ENCODE data around the gene DPY19L1. TPM values are rescaled to one million over a fixed set of nuclear protein-coding genes. Genes with fewer than 3 reads are reported as not detected.
"Not testable (repeated sequence)": the region's sequence is repeated elsewhere in the genome, so short reads cannot be mapped to it uniquely, and the experiment has no call there.

Gene DPY19L1
- total RNA-seq, 1 donor from 2014 or later: 13.9 TPM

DNA sequence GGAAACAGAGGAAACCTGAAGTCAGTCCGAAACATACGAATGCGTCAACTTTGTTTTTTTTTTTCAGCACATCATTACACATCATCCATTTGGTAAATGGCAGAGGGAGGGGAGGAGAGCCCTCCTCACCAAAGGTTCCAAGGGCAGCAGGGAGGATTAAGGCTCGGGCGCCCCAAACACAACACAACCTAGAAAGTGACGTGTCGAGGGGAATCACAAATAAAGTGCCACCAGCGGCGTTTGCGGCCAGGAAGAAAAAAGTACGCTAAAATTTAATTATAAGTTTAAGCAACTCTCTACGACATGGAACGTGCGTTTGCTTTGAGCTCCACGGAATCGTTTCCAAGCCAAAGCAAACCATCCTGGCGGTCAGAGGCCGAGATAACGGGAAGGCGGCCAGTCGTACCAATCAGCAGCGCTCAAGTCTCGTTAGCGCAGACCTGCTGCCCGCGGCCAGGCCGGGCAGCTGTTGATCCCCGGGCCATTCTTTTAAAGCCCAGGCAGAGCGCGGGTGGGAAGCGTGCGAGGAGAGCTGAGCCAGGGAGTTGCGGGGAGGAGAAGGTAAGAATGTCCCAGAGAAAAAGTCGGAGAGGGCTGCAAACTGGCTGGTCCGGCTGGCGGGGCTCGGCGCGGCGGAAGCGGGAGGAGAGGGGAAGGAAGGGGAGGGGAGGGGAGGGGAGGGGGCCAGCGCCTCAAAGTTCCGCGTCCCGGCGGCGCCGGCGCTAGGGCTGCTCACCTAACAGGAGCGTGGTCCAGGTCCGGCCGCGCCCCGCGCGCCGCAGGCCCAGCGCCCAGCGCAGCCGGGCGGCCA lies 719 bp downstream of the DPY19L1 start:
- intact Hi-C loops (cut with micrococcal nuclease): loop anchor here (1.0 to 10.0 kb wide), 7 partner anchors 44 to 2002 kb away; partner anchors contain the start of genes BBS9, HERPUD2 and SEPTIN7

- intact Hi-C loops (cut with micrococcal nuclease): loop anchor here (1.0 to 10.0 kb wide), 3 partner anchors 211 to 2001 kb away; a partner anchor contains a TSS
Measured at GRCh38 chr7:35035511-35035961, 1.7 kb downstream of the DPY19L1 start.

DNA sequence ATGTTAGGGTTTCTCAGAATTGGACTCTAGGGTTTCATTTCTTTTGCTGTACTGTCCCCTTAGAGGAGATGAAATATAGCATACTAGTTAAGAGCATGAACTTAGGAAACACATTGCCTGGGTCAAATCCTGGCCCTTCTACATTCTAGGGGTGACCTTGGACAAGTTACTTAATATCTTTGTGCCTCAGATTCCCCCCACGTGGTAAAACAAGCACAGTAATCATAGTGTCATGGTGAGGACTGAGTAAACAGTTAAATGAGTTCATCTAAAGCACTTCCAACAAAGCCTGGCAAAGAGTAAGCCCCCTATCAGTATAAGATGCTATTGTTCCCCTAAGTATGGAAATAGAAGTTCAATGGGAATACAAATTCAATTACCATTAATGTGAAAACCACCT lies 5.1 kb downstream of the DPY19L1 start:
- intact Hi-C loops (cut with micrococcal nuclease): loop anchor here (10.0 kb wide), 1 partner anchor 1997 kb away; no protein-coding TSS in a partner anchor

DNA sequence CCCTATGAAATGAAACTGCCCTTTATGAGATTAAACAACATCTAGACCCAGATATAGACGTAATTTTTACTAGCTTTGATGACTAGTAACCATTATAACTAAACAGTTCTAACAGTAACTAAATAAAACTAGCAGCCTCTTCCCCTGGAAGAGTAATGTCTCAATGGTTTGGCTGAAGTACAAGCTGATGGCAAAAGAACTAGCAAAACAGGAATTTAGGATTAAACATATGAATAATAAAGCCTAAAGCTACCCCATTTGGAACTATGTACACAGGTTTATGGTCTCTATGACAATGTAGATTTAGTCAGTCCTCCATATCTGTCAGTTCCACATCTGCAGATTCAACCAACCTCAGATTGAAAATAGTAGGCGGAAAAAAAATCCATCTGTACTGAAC lies 6.4 kb downstream of the DPY19L1 start:
- intact Hi-C loops (cut with micrococcal nuclease): loop anchor here (10.0 kb wide), 1 partner anchor 1996 kb away; no protein-coding TSS in a partner anchor

DNA sequence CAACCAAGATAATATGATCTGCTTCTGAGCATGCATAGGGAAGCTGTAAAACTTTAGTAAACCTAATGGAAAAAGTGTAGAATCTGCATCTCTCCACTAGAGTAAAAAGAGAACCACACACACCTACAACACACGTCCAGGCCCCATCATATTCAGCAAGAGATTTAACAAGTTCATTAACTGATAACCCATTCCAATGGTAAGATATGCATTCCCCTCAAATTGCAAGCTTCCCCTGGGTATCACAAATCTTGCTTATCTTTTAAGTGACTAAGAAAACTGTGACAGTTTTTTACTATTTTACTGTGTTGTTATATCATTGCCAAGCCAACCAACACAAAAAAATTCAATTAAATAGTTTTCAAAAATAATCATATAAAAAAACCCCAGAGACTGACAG lies 8.0 kb downstream of the DPY19L1 start:
- intact Hi-C loops (cut with micrococcal nuclease): no loop called here

DNA sequence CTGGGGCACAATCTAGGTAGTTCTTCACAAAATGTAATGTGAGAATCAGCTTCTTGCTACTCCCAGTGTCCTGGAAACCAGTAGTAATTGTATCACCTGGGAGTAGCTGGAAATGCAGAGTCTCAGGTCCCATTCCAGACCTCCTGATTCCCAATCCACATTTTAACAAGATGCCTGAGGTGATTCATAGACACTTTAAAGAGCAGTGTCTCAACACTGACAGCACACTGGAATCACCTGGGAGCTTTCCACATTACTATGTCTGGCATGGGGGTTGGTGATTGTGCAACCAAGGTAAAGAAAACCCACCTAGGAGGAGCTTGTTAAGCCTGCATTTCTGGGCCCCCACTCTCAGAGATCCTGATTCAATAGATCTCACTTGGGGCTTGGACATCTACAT lies 11.1 kb downstream of the DPY19L1 start:
- intact Hi-C loops (cut with micrococcal nuclease): no loop called here

DNA sequence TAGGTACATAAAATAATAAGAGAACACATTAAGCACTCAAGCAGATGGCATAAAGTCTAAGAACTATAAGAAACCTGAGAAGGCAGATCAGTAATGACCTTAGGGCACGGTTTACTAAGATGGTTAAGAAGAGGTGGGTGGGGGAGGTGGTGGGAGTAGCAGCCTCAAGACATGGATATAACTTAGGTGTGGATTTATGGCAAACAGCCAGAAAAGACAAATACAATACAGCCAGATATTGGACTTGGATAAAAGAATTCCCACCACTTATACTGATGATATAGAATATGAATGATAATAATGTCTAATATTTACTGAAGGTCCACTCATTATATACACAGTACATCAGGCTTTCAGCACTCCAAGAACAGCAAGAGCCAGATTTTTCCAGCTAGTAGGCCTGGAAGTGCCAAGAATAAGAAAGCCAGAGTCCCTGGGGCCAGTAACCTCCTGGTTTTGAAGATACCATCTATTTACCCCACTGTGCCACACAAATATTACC lies 11.9 kb downstream of the DPY19L1 start:
- intact Hi-C loops (cut with micrococcal nuclease): no loop called here

GRCh38 chr7:35024298-35024697 lies 13.0 kb downstream of the DPY19L1 start:
- intact Hi-C loops (cut with micrococcal nuclease): no loop called here

DNA sequence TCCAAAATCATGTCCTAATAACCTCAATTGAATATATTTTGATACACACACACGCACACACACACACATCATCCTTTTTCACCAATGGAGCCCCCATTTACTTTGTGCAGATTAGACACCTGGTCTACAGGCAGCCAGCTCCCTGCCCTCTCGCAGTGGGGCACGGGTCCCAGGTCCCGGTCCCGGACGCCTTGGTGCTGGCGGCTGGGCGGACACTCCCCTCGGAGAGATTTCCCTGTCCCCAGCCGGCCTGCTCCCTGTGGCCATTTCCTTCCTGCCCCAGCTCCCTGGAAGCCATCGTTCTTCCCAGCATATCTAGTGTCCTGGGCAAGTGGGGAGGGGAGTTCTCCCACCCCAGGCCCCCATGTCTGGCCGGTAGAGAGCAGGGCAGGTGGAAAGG lies 14.6 kb downstream of the DPY19L1 start:
- intact Hi-C loops (cut with micrococcal nuclease): no loop called here

DNA sequence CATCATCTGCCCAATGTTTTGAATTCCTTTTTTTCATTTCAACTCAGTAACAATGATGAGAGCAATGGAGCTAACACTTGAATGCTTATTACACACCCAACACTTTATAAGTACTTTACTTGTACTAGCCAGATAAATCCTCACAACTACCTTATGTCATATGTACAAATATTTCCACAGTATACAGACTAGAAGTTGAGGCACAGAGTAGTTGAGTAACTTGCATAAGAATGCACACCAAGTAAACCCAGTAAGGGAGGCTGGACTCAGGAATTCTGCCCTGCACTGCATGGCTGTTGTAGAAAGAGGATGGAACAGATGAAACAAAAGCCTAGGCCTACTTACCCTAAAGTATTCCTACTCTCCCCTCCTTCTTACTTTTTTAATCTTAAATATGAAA lies 15.8 kb downstream of the DPY19L1 start:
- intact Hi-C loops (cut with micrococcal nuclease): no loop called here

GRCh38 chr7:35019801-35020200 lies 17.5 kb downstream of the DPY19L1 start:
- intact Hi-C loops (cut with micrococcal nuclease): no loop called here

GRCh38 chr7:35019179-35019729 lies 18.0 kb downstream of the DPY19L1 start:
- intact Hi-C loops (cut with micrococcal nuclease): no loop called here

- intact Hi-C loops (cut with micrococcal nuclease): no loop called here
Measured at GRCh38 chr7:35015346-35015859, 21.9 kb downstream of the DPY19L1 start.

DNA sequence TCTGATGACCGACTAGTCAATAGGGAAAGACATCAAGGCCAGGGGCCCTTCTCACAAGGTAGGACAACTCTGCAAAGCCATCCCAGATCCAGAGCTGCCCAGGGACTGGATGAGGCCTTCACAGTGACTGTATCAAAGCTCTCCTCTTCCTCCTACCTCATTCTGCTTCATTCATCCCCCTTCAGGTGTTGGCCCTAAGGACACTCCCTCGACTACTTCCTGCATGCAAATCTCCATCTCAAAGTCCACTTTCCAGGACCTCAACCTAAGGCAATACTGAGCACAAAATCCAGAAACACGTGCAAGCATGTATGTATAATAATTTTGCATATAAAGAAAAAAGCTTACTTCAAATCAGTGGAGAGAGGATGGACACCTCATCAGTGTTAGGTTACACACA lies 25.1 kb downstream of the DPY19L1 start:
- intact Hi-C loops (cut with micrococcal nuclease): no loop called here

- intact Hi-C loops (cut with micrococcal nuclease): no loop called here
Measured at GRCh38 chr7:35011085-35011484, 26.2 kb downstream of the DPY19L1 start.

- intact Hi-C loops (cut with micrococcal nuclease): no loop called here
Measured at GRCh38 chr7:35007768-35008167, 29.5 kb downstream of the DPY19L1 start.

GRCh38 chr7:35004531-35005095 lies 32.7 kb downstream of the DPY19L1 start:
- intact Hi-C loops (cut with micrococcal nuclease): no loop called here

DNA sequence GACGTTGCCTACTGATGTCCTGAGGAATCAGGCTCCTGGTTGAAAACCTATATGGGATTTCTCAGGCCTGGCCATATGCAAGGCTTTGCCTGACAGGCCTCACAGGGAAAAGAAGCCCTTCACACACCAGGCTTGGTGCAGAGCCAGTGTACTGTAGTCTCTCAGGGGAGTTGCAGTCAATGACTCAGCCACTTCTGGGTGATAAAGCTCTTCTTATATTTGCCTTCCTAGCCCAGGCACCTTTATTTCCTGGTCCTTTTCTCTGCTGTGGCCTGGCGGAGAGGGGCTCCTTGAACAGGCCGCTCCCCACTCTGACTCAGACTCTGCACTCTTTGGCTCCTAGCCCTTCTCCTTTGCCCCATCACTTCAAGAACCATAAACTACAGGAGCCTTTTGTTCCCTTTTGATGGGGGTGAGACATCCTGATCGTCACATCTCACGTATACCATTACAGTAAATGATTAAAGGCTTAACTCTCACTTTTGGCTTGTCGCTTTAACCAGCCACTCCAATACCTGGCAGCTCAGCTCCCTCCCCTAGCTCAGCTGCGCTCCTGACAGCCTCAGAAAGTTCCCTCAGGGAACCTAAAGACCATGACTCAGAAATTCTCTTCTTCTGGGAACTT lies 33.5 kb downstream of the DPY19L1 start:
- intact Hi-C loops (cut with micrococcal nuclease): no loop called here

DNA sequence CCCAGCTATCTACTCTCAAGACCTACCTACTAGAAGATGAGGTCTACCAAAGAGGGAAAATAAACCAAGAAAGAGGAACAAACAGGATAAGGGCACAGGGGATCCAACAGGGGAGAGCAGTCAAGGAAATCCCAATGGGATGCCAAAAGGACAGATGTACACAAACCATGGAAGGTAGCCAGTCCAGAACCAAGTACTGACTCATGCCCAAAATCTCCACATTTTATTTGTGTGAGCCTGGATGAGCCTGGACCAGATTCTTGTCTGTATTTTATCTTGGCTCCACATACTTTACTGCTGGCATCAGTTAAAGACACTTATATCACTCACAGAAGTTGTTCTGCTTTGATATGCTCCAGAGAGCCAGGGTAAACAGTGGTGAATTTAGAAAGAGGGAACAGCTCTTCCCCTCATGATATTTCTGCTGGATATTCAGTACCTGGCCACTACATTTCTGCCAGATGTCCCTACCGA lies 34.1 kb downstream of the DPY19L1 start:
- intact Hi-C loops (cut with micrococcal nuclease): not testable (repeated sequence)

DNA sequence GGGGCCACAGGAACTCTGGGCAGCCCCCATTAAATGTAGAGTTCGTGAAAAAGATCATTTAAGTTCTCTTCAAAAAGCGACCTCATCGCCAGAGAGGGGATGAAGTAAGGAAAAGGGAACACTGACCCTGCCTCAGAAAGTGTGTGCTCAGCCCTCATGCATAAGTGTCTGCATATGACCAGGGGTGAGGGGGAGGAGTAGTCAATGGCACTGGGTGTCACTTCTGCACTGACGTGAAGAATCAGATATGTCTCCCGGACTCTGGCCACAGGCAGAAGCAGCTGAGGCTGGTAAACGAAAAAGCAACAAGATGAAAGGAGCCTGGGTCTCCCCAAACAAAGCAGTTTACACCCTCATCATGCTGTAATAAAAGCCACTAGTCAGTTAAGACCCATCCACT lies 39.0 kb downstream of the DPY19L1 start:
- intact Hi-C loops (cut with micrococcal nuclease): not testable (repeated sequence)

- intact Hi-C loops (cut with micrococcal nuclease): not testable (repeated sequence)
Measured at GRCh38 chr7:34996423-34997090, 40.7 kb downstream of the DPY19L1 start.
